ENCODE results near the gene GPBP1.
A peak's percentile ranks its signal among the peaks of the same experiment; 100 is the strongest.

- TF ChIP-seq CTCF (IDR thresholded peaks at IDR 0.05) (peak; percentile 28), POLR2AphosphoS5 (IDR thresholded peaks at IDR 0.05; ENCODE audit: low read depth, low read length) (no peak)
Observed at GRCh38 chr5:57302164-57302563, 128.3 kb downstream of the GPBP1 start.
